HepG2 (cell line): Measurements from ENCODE around the gene POLG2. TPM values are rescaled to one million over a fixed set of nuclear protein-coding genes. Genes with fewer than 3 reads are reported as not detected.
A peak's percentile ranks its signal among the peaks of the same experiment; 100 is the strongest.

Experiments used
- EHMT2 ChIP-seq: fragments of 200-600 bp; sonication (generic); IDR thresholded peaks from 2 replicates; pipeline ENCODE4 v1.7.0; 2017; ENCODE audit warnings: antibody characterized with exemption, low read depth, low read length, borderline replicate concordance
- GZF1 ChIP-seq: sonication (generic); formaldehyde crosslinking; IDR thresholded peaks from 2 replicates; pipeline ENCODE4 v1.5.1; 2020; ENCODE audit warnings: mild to moderate bottlenecking, missing genetic modification reagents
- HDAC2 ChIP-seq: sonication (generic); formaldehyde crosslinking; IDR thresholded peaks from 2 replicates; pipeline ENCODE4 v1.4.0; 2020; ENCODE audit warnings: missing genetic modification reagents
- MED8 ChIP-seq: sonication (generic); formaldehyde crosslinking; IDR thresholded peaks from 2 replicates; pipeline ENCODE4 v1.8.1; 2023; ENCODE audit warnings: mild to moderate bottlenecking, missing genetic modification reagents; ENCODE audit not compliant: insufficient replicate concordance
- MXD4 ChIP-seq: IDR thresholded peaks from 2 replicates; pipeline ENCODE4 v1.6.1; 2016; ENCODE audit warnings: mild to moderate bottlenecking, missing biosample characterization, missing genetic modification reagents
- NAIF1 ChIP-seq: sonication (generic); formaldehyde crosslinking; IDR thresholded peaks from 2 replicates; pipeline ENCODE4 v1.5.0; 2020; ENCODE audit warnings: mild to moderate bottlenecking, missing genetic modification reagents, borderline replicate concordance
- NKX3-1 ChIP-seq: sonication (generic); formaldehyde crosslinking; IDR thresholded peaks from 2 replicates; pipeline ENCODE4 v1.5.0; 2020; ENCODE audit warnings: missing genetic modification reagents
- PRDM4 ChIP-seq: sonication (generic); formaldehyde crosslinking; IDR thresholded peaks from 2 replicates; pipeline ENCODE4 v1.9.0; 2021; ENCODE audit warnings: missing genetic modification reagents, borderline replicate concordance
- SIX1 ChIP-seq: sonication (generic); formaldehyde crosslinking; IDR thresholded peaks from 2 replicates; pipeline ENCODE4 v1.4.0; 2020; ENCODE audit warnings: missing genetic modification reagents, borderline replicate concordance
- SOX13 ChIP-seq, 3 experiments: fragments of 450-650 bp in 1 of 3; sonication (generic) in 1 of 3; formaldehyde crosslinking in 1 of 3; IDR thresholded peaks in 2 of 3; conservative IDR thresholded peaks in 1 of 3; 2 replicates each; pipeline versions ENCODE4 v1.5.0 to v1.6.1; 2016 to 2020; ENCODE audit warnings: antibody characterized with exemption in 1 of 3, mild to moderate bottlenecking in 1 of 3, missing compliant biosample characterization in 1 of 3, missing genetic modification reagents in 1 of 3, moderate library complexity in 1 of 3
- SP5 ChIP-seq: IDR thresholded peaks from 2 replicates; pipeline ENCODE4 v1.6.1; 2016; ENCODE audit warnings: low read depth, borderline replicate concordance
- ZBTB7A ChIP-seq: sonication (generic); formaldehyde crosslinking; IDR thresholded peaks from 2 replicates; pipeline ENCODE4 v1.8.0; 2022; ENCODE audit warnings: mild to moderate bottlenecking, missing genetic modification reagents
- ZFP91 ChIP-seq: sonication (generic); formaldehyde crosslinking; IDR thresholded peaks from 2 replicates; pipeline ENCODE4 v1.9.0; 2022; ENCODE audit warnings: missing genetic modification reagents, mild to moderate bottlenecking, borderline replicate concordance
- ZNF101 ChIP-seq: sonication (generic); formaldehyde crosslinking; IDR thresholded peaks from 2 replicates; pipeline ENCODE4 v1.4.0; 2020; ENCODE audit warnings: mild to moderate bottlenecking, low read depth, missing genetic modification reagents, borderline replicate concordance
- ZNF230 ChIP-seq: sonication (generic); formaldehyde crosslinking; IDR thresholded peaks from 2 replicates; pipeline ENCODE4 v1.4.0; 2020; ENCODE audit warnings: mild to moderate bottlenecking, missing genetic modification reagents
- ZNF235 ChIP-seq: sonication (generic); formaldehyde crosslinking; IDR thresholded peaks from 2 replicates; pipeline ENCODE4 v1.8.1; 2023; ENCODE audit warnings: mild to moderate bottlenecking, missing genetic modification reagents, borderline replicate concordance
- ZNF326 ChIP-seq: sonication (generic); formaldehyde crosslinking; IDR thresholded peaks from 2 replicates; pipeline ENCODE4 v1.4.0; 2020; ENCODE audit warnings: missing genetic modification reagents, borderline replicate concordance
- ZNF337 ChIP-seq: sonication (generic); formaldehyde crosslinking; IDR thresholded peaks from 2 replicates; pipeline ENCODE4 v1.5.1; 2020; ENCODE audit warnings: missing genetic modification reagents, low read depth, mild to moderate bottlenecking, borderline replicate concordance
- ZNF503 ChIP-seq: sonication (generic); formaldehyde crosslinking; IDR thresholded peaks from 2 replicates; pipeline ENCODE4 v1.4.0; 2020; ENCODE audit warnings: missing genetic modification reagents
- ZNF720 ChIP-seq: sonication (generic); formaldehyde crosslinking; IDR thresholded peaks from 2 replicates; pipeline ENCODE4 v1.4.0; 2020; ENCODE audit warnings: missing genetic modification reagents
- polyA plus RNA-seq, 8 experiments: library from polyadenylated mRNA; depleted of rRNA in 3 of 8; stranded (reverse) in 7 of 8; unstranded in 1 of 8; fragments of >200 nt; fragmentation: Illumina TruSeq in 4 of 8; extraction: Trizol in 4 of 8; gene quantifications; 2 replicates each; pipeline versions ENCODE4 v1.2.1 to v1.2.3, GENCODE V29; 2011 to 2016; ENCODE audit warnings: low read depth in 4 of 8, missing spikeins in 1 of 8, mixed read lengths in 1 of 8; ENCODE audit not compliant: insufficient read depth in 1 of 8
- total RNA-seq, 5 experiments: library from RNA; depleted of rRNA; stranded (reverse); fragments of >200 nt; fragmentation: Illumina TruSeq; extraction: Trizol; gene quantifications; 2 replicates each; pipeline ENCODE4 v1.2.3, GENCODE V29; 2016; ENCODE audit warnings: low read depth in 1 of 5
- TF ChIP-seq, protein P1 (sequence below): conservative IDR thresholded peaks from 2 replicates; pipeline ENCODE4 v1.6.1; 2018; ENCODE audit warnings: missing genetic modification reagents

Gene POLG2
- total and polyA plus RNA-seq, 2 of the 13 experiments (the other 11 are each of a cell fraction or from before 2014, with no cell fraction given): 21.1 to 25.5 TPM

DNA sequence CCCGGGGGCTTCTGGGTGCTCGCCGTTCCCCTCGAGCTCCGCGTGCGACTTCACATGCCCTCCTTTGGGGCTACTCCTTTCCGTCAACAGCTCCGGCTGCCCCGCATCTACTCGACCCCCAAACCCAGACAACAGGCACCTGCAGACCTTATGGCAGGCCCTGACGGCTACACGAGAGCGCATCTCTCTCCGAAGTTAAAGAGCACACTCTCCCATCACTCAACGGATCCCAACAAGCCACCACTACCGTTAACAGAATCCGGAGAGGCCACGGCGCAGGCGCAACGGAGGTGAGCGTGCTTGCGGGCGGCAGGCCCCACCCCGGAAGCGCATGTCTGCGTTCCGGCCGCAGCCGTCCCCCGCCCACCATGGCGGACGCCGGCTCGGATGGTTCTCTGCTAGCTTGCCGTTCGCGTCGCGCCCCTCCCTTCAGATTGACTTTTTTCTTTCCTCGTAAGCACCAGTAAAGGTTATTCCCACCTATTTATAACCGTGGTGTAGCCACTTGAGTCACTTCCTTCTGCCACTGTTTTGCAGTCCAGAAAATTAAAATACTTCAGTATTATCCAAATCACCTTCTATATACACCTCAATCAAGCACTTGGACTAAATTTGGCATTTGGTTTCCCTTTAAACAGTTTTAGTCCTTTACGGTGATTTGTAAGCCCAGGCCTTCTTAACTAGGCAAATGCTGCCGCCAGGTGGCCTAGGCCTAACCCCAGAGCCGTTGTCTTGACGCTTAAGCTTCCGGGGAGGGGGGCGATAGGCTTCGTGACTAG is at the start of gene POLG2 (continued):
- TF ChIP-seq MXD4 (CRISPR knock-in tag) (peak; percentile 93), ZNF503 (CRISPR knock-in tag) (no peak; the same call in 1 of the 2 replicates), ZFP91 (CRISPR knock-in tag) (peak; percentile 96), MED8 (CRISPR knock-in tag) (peak; percentile 93), ZBTB7A (CRISPR knock-in tag) (peak; percentile 57; the same call in 1 of the 2 replicates), SOX13 (IDR thresholded peaks at IDR 0.05) (no peak), SOX13 (CRISPR knock-in tag; conservative IDR thresholded peaks at IDR 0.05 in 1 of 2, IDR thresholded peaks at IDR 0.05 in 1 of 2) (peak; percentile 11 to 98; a peak in 3 of 4 replicates), GZF1 (peak; percentile 91), ZNF720 (CRISPR knock-in tag) (no peak), ZNF101 (CRISPR knock-in tag) (no peak), ZNF337 (0 out of 2 replicates have a peak, but pooled peaks have one; percentile 21), ZNF326 (CRISPR knock-in tag) (peak; percentile 72; the same call in 1 of the 2 replicates), NAIF1 (CRISPR knock-in tag) (peak; percentile 82; the same call in 1 of the 2 replicates), EHMT2 (no peak), SP5 (CRISPR knock-in tag) (peak; percentile 55; the same call in 1 of the 2 replicates), ZNF235 (CRISPR knock-in tag) (peak; percentile 89; the same call in 1 of the 2 replicates), HDAC2 (CRISPR knock-in tag) (peak; percentile 76), SIX1 (CRISPR knock-in tag) (0 out of 2 replicates have a peak, but pooled peaks have one; percentile 9), NKX3-1 (CRISPR knock-in tag) (peak; percentile 77), ZNF230 (CRISPR knock-in tag) (peak; percentile 90), PRDM4 (CRISPR knock-in tag) (no peak)
- TF ChIP-seq, protein P1, sequence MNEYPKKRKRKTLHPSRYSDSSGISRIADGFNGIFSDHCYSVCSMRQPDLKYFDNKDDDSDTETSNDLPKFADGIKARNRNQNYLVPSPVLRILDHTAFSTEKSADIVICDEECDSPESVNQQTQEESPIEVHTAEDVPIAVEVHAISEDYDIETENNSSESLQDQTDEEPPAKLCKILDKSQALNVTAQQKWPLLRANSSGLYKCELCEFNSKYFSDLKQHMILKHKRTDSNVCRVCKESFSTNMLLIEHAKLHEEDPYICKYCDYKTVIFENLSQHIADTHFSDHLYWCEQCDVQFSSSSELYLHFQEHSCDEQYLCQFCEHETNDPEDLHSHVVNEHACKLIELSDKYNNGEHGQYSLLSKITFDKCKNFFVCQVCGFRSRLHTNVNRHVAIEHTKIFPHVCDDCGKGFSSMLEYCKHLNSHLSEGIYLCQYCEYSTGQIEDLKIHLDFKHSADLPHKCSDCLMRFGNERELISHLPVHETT (CRISPR knock-in tag): peak; percentile 79
